GM12874 (cell line): Measurements from ENCODE around the gene BCL2L1.

Experiments
- TF ChIP-seq, protein P1 (sequence below): IDR thresholded peaks from 2 replicates; pipeline ENCODE4 v1.5.1; 2011; ENCODE audit warnings: low read depth, mild to moderate bottlenecking, control low read depth, low read length, moderate library complexity; ENCODE audit not compliant: insufficient read depth

Gene BCL2L1

DNA sequence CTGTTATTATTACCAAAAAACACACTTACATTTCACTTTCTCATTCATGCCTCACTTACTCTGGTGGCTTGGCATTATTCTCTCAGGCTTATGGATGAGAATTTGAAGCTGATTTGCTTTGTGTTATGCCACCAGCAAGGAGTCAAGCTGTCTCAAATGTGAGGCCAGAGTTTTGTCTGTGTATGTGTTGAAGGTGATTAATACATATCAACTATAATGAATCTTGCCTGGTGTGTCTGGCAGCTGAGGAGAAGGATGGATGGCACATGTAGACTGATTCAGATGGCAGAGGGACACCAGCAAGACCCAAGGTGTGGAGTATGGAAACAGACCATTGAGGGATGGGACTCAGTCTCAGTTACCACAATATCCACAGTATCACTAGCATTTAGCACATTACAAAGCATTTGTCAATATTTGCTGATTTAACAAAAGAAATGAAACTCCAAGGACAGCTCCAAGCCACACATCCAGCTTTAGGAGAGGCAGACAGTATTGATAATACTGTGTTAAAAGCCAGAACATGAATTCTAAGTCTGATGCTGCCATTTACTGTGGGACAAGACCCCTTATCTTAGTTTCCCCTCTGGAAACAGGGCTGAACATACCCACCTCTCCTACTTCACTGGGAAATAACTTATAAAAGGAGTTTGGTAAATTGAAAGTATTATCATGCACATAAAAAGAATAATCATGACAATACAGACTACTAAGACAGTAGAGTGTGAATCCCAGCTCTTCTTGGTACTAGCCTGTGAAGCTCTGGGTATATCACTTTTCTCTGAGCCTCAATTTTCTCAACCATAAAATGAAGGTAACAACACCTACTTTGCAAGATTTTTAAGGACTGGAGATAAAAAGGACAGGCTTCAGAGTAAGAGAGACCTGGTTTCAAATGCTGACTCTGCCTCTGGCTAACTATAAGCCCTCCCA, 11.2 kb downstream of the BCL2L1 start:
- TF ChIP-seq, protein P1, sequence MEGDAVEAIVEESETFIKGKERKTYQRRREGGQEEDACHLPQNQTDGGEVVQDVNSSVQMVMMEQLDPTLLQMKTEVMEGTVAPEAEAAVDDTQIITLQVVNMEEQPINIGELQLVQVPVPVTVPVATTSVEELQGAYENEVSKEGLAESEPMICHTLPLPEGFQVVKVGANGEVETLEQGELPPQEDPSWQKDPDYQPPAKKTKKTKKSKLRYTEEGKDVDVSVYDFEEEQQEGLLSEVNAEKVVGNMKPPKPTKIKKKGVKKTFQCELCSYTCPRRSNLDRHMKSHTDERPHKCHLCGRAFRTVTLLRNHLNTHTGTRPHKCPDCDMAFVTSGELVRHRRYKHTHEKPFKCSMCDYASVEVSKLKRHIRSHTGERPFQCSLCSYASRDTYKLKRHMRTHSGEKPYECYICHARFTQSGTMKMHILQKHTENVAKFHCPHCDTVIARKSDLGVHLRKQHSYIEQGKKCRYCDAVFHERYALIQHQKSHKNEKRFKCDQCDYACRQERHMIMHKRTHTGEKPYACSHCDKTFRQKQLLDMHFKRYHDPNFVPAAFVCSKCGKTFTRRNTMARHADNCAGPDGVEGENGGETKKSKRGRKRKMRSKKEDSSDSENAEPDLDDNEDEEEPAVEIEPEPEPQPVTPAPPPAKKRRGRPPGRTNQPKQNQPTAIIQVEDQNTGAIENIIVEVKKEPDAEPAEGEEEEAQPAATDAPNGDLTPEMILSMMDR, result no peak

DNA sequence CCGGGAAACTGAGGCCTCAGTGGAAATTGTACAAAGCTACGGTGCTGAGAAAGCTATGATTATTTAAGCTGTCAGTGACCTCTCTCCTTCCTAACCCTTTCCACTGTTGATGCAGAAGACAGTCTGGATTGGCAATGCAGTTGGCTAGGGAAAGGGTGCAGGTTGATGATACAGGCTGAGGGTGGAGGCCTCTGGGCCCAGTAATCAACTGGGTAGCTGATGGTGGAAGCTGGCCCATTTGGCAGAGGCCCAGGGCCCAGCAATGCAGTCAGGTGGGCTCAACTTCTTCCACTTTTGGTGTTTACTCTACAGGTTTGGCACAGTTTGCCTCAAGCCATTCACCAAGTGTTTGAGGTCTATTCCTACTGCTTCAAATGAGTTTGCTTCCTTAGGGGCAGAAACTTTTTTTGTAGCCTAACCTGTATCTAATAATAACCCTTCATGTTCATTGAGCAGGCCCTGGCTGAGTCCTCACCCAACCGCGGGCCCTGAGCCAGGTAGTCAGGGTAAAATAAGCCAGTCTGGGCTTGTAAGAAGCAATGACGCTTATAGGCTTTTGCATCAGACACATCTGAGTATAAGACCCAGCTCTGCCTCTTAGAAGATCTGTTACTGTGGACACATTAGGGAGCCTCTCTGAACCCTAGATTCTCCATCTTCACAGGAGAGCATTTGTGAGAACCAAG, 12.1 kb downstream of the BCL2L1 start:
- TF ChIP-seq, protein P1, result no peak

DNA sequence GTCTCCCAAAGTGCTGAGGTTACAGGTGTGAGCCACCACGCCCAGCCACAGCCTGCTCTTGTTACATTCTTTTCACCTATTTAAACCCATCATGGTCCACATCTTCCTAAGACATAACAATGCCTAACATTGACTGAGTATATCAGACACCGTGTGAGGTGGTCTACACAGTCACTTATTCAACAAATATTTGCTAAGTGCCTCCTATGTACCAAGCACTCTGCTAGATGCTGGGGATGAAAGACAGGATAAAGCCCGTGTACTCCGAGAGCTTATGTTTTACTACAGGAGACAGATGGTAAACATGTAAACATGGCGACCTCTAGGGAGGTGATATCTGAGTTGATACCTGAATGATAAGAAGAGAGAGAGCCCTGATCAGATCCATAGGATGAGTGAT, 12.7 kb downstream of the BCL2L1 start:
- TF ChIP-seq, protein P1, result no peak

DNA sequence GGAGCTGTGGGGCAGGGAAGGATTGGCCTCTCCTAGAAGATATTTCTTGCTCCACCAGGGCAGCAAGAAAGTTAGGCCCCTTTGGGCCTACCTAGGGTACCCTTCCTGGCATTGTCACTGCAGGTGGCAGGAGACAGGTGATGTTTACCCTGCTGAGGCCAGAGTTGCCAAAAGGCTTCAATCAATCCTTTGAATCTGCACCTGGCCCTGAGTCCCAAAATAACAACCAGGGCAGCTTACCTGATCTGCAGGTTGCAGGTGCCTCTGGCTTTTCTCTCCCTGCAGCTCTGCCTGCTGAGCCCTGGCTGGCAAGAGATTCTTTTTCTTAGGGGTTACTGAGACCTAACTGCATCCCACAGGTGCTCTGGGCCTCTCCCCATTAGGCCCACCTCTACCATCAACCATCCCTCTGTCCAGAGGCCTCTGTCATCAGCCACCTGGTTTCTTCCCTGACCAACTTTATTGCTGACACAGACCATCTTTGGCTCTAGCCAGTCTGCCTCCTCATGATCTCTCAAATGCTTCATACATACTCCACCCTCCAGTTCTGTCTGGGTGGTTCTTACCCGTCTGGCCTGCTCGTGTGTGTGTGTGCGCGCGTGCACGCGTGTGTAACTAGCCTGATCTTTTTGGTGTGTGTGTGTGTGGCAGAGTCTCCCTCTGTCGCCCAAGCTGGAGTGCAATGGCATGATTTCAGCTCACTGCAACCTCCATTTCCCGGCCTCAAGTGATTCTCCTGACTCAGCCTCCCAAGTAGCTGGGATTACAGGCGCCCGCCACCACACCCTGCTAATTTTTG, 13.7 kb downstream of the BCL2L1 start:
- TF ChIP-seq, protein P1, result no peak

DNA sequence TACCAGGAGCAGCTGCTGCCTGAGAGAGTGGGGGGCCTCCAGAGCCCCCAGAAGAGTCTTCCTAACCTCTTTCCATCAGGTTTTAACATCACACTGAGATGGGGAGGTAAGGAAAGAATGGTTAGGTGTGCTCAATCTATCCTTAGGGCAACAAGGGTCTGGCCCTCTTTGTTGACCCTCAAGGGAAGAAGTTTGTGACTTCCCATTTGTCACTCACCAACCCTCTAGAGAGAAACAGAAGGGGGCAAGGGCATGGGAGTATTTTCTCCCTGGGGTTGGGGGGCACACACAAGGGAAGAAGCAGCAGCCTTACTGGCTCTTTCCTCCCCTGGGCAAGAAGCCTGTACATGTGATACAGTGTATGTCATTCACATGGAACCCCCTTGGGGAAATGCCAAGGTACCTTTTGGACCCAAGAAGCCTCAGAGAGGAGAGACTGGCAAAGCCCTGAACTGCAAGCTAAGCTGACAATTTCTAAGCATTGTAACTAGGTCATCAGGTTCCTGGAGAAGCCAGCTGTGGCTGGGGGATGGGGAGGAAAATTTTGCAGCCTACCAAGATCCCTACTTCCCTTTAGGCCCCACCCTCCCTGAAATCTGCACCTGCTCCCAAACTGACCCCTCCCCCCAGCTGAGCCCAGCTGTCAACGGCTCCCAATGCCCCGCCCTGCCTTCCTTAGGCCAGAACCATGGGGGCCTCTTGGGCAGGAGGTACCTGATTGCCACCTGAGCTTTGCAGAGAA, 14.5 kb downstream of the BCL2L1 start:
- TF ChIP-seq, protein P1, result no peak

DNA sequence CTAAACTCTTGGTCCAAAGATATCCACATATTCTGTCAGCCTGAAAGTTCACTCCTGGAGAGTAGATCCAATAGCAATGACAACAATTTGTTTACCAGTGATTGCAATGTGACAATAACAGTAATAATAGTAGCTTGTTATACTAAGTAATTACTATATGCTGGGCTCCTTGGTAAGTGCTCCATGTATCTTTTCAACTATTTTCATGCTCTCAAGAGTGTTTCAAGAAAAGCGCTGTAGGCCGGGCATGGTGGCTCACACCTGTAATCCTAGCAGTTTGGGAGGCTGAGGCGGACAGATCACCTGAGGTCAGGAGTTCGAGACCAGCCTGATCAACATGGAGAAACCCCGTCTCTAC, 15.4 kb downstream of the BCL2L1 start:
- TF ChIP-seq, protein P1, result no peak
